Activated naive CD4-positive, alpha-beta T cell (primary cell): ENCODE results near the gene PEPD.

Source experiments
- DNase-seq, 4 experiments: peaks; one replicate each; lab custom pipeline; 2025; lab: John Stamatoyannopoulos, UW

The PEPD gene

GRCh38 chr19:33358408-33358807 lies 163.2 kb downstream of the PEPD start:
- no peak for DNase-seq

GRCh38 chr19:33357556-33357955 lies 164.0 kb downstream of the PEPD start:
- DNase-seq, result no peak

GRCh38 chr19:33355535-33355934 lies 166.1 kb downstream of the PEPD start:
- no peak for DNase-seq

- DNase-seq, result no peak
These were observed 170.9 kb downstream of the PEPD start for GRCh38 chr19:33350538-33351309.

GRCh38 chr19:33349319-33350289 lies 172.0 kb downstream of the PEPD start:
- no peak for DNase-seq

- no peak for DNase-seq
These were observed 173.1 kb downstream of the PEPD start for GRCh38 chr19:33348301-33349010.

- DNase-seq, result no peak
These were observed 174.3 kb downstream of the PEPD start for GRCh38 chr19:33347300-33347699.

GRCh38 chr19:33346665-33347064 lies 174.9 kb downstream of the PEPD start:
- no peak for DNase-seq

GRCh38 chr19:33345163-33345562 lies 176.4 kb downstream of the PEPD start:
- no peak for DNase-seq

GRCh38 chr19:33344573-33344925 lies 177.0 kb downstream of the PEPD start:
- no peak for DNase-seq

- DNase-seq, result no peak
These were observed 177.6 kb downstream of the PEPD start for GRCh38 chr19:33343859-33344572.

GRCh38 chr19:33343301-33343700 lies 178.3 kb downstream of the PEPD start:
- no peak for DNase-seq

- DNase-seq, result no peak
These were observed 180.6 kb downstream of the PEPD start for GRCh38 chr19:33340991-33341390.

- DNase-seq, result no peak
These were observed 182.3 kb downstream of the PEPD start for GRCh38 chr19:33339016-33339984.
